ENCODE results near the gene OSBPL10. TPM values are rescaled to one million over a fixed set of nuclear protein-coding genes. Genes with fewer than 3 reads are reported as not detected.

OSBPL10 gene
- total RNA-seq, 2 experiments from 2014 or later = 65.7 to 170 TPM

DNA sequence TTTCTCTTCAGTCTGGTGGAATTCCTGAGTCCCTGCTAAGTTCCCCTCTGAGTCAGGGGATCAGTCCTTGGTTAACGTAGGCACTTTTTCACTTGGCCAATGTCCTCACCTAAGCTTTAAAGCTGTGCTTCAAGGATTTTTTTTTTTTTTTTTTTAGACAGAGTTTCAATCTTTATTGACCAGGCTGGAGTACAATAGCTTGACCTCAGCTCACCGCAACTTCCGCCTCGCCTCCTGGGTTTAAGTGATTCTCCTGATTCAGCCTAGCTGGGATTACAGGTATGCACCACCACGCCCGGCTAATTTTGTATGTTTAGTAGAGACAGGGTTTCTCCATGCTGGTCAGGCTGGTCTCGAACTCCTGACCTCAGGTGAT is 228.0 kb downstream of the OSBPL10 start:
- H3K36me3 ChIP-seq (ENCODE audit: insufficient read depth, low read length) = peaks cover 75% of the 10 kb centered on the region
- H4K20me1 ChIP-seq (ENCODE audit: insufficient read depth, low read length) = no peaks in the 10 kb centered on the region
- BruUV-seq (replicated peaks) = no TSS peak
- peaks cover 20% of the 10 kb centered on the region for H3K4me1 ChIP-seq (ENCODE audit: insufficient read depth, low read length, poor library complexity, severe bottlenecking)
- ChIA-PET CTCF (ENCODE audit: unreplicated experiment) (no interaction called here), POLR2A (interaction anchor here (0.6 to 0.8 kb wide), 3 partner anchors 29 to 174 kb away, joined by 3 to 4 read pairs (median 4); no protein-coding TSS in a partner anchor)
- no peak overlapping the region for H3K4me2 ChIP-seq (ENCODE audit: low read length)
- H3K4me3 ChIP-seq (ENCODE audit: low read depth, low read length, poor library complexity, severe bottlenecking) = no peak overlapping the region
- H3K27ac ChIP-seq (ENCODE audit: low read depth, low read length, poor library complexity, severe bottlenecking) = no peak overlapping the region
- TF ChIP-seq, protein P1, sequence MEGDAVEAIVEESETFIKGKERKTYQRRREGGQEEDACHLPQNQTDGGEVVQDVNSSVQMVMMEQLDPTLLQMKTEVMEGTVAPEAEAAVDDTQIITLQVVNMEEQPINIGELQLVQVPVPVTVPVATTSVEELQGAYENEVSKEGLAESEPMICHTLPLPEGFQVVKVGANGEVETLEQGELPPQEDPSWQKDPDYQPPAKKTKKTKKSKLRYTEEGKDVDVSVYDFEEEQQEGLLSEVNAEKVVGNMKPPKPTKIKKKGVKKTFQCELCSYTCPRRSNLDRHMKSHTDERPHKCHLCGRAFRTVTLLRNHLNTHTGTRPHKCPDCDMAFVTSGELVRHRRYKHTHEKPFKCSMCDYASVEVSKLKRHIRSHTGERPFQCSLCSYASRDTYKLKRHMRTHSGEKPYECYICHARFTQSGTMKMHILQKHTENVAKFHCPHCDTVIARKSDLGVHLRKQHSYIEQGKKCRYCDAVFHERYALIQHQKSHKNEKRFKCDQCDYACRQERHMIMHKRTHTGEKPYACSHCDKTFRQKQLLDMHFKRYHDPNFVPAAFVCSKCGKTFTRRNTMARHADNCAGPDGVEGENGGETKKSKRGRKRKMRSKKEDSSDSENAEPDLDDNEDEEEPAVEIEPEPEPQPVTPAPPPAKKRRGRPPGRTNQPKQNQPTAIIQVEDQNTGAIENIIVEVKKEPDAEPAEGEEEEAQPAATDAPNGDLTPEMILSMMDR (conservative IDR thresholded peaks at IDR 0.05; ENCODE audit: low read length) = no peak
- no peak for TF ChIP-seq EZH2phosphoT487 (IDR thresholded peaks at IDR 0.05; ENCODE audit: borderline replicate concordance, low read depth, low read length)
- H2AFZ ChIP-seq (ENCODE audit: low read length) = no peak overlapping the region
- H3K79me2 ChIP-seq (ENCODE audit: insufficient read depth, low read depth, low read length) = peaks cover 30% of the 10 kb centered on the region; the same call in 1 of the 2 replicates
- intact Hi-C loops (cut with micrococcal nuclease; ENCODE audit: unreplicated experiment) = no loop called here
- H3K9me2 ChIP-seq (ENCODE audit: insufficient read depth, low read length) = no peaks in the 10 kb centered on the region
- no peak for DNase-seq (ENCODE audit: low spot score)
- no peaks in the 10 kb centered on the region for H3K9me3 ChIP-seq (ENCODE audit: low read length)

GRCh38 chr3:31752305-31753049 is 228.6 kb downstream of the OSBPL10 start:
- BruUV-seq (replicated peaks) = no TSS peak
- Histone ChIP-seq H4K20me1 (ENCODE audit: insufficient read depth, low read length) (no peaks in the 10 kb centered on the region), H3K9me2 (ENCODE audit: insufficient read depth, low read length) (no peaks in the 10 kb centered on the region), H3K4me1 (ENCODE audit: insufficient read depth, low read length, poor library complexity, severe bottlenecking) (peaks cover 18% of the 10 kb centered on the region), H3K27ac (ENCODE audit: low read depth, low read length, poor library complexity, severe bottlenecking) (no peak overlapping the region), H3K9me3 (ENCODE audit: low read length) (no peaks in the 10 kb centered on the region), H3K79me2 (ENCODE audit: insufficient read depth, low read depth, low read length) (peaks cover 26% of the 10 kb centered on the region; the same call in 1 of the 2 replicates), H3K4me3 (ENCODE audit: low read depth, low read length, poor library complexity, severe bottlenecking) (no peak overlapping the region), H3K36me3 (ENCODE audit: insufficient read depth, low read length) (peaks cover 76% of the 10 kb centered on the region), H3K4me2 (ENCODE audit: low read length) (no peak overlapping the region), H2AFZ (ENCODE audit: low read length) (no peak overlapping the region)
- DNase-seq (ENCODE audit: low spot score) = no peak
- intact Hi-C loops (cut with micrococcal nuclease; ENCODE audit: unreplicated experiment) = no loop called here
- TF ChIP-seq, protein P1 (conservative IDR thresholded peaks at IDR 0.05; ENCODE audit: low read length) = no peak
- no peak for TF ChIP-seq EZH2phosphoT487 (IDR thresholded peaks at IDR 0.05; ENCODE audit: borderline replicate concordance, low read depth, low read length)
- CTCF ChIA-PET (ENCODE audit: unreplicated experiment) = no interaction called here
- POLR2A ChIA-PET = interaction anchor here (0.6 to 1.9 kb wide), 4 partner anchors 10 to 546 kb away, joined by 3 to 7 read pairs (median 4); no protein-coding TSS in a partner anchor

DNA sequence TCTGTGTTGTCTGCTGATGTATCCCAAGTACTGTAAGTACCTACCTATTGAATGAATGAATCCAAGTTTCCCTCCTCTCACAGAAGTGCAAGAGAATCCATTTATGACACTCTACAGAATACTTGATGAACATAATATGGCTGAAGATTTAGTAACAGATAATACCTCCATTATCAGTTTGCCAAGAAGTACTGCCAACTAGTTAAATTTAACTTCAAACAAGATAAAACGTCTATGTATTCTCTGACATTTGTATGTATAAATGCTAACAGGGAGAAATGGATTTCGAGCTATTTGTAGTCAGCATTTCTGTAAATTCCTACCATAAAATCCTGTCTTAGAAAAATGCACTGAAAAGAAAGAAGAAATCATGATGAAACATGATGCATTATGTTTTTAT is 230.7 kb downstream of the OSBPL10 start:
- Histone ChIP-seq H4K20me1 (ENCODE audit: insufficient read depth, low read length) (no peaks in the 10 kb centered on the region), H3K4me2 (ENCODE audit: low read length) (no peak overlapping the region), H3K9me3 (ENCODE audit: low read length) (no peaks in the 10 kb centered on the region), H2AFZ (ENCODE audit: low read length) (no peak overlapping the region), H3K79me2 (ENCODE audit: insufficient read depth, low read depth, low read length) (peaks cover 19% of the 10 kb centered on the region; the same call in 1 of the 2 replicates), H3K4me3 (ENCODE audit: low read depth, low read length, poor library complexity, severe bottlenecking) (no peak overlapping the region), H3K4me1 (ENCODE audit: insufficient read depth, low read length, poor library complexity, severe bottlenecking) (no peaks in the 10 kb centered on the region), H3K9me2 (ENCODE audit: insufficient read depth, low read length) (no peaks in the 10 kb centered on the region), H3K27ac (ENCODE audit: low read depth, low read length, poor library complexity, severe bottlenecking) (no peak overlapping the region), H3K36me3 (ENCODE audit: insufficient read depth, low read length) (peaks cover 69% of the 10 kb centered on the region)
- DNase-seq (ENCODE audit: low spot score) = no peak
- TF ChIP-seq, protein P1 (conservative IDR thresholded peaks at IDR 0.05; ENCODE audit: low read length) = no peak
- TF ChIP-seq EZH2phosphoT487 (IDR thresholded peaks at IDR 0.05; ENCODE audit: borderline replicate concordance, low read depth, low read length) = no peak
- ChIA-PET POLR2A (interaction anchor here (1.2 kb wide), 1 partner anchor 22 kb away, joined by 3 read pairs; no protein-coding TSS in a partner anchor), CTCF (ENCODE audit: unreplicated experiment) (no interaction called here)
- intact Hi-C loops (cut with micrococcal nuclease; ENCODE audit: unreplicated experiment) = no loop called here
- no TSS peak for BruUV-seq (replicated peaks)
